GM19238 (cell line): ENCODE measurements around the gene RRP1B.
A peak's percentile ranks its signal among the peaks of the same experiment; 100 is the strongest.

Source experiments
- DNase-seq: peaks from one replicate; pipeline ENCODE4 v3.0.0; 2011; ENCODE audit warnings: low spot score; ENCODE audit not compliant: insufficient read length

RRP1B gene

GRCh38 chr21:43723648-43724047, 64.3 kb downstream of the RRP1B start:
- DNase-seq: no peak

GRCh38 chr21:43726686-43727518, 67.5 kb downstream of the RRP1B start:
- no peak for DNase-seq

GRCh38 chr21:43727519-43728153, 68.3 kb downstream of the RRP1B start:
- no peak for DNase-seq

- DNase-seq: no peak
Observed at GRCh38 chr21:43728154-43728466, 68.8 kb downstream of the RRP1B start.

GRCh38 chr21:43728467-43729390, 69.4 kb downstream of the RRP1B start:
- peak; percentile 83 for DNase-seq

- no peak for DNase-seq
Observed at GRCh38 chr21:43731476-43731875, 72.1 kb downstream of the RRP1B start.

- no peak for DNase-seq
Observed at GRCh38 chr21:43731891-43732711, 72.7 kb downstream of the RRP1B start.

GRCh38 chr21:43733060-43733459, 73.7 kb downstream of the RRP1B start:
- no peak for DNase-seq

- no peak for DNase-seq
Observed at GRCh38 chr21:43733529-43734071, 74.2 kb downstream of the RRP1B start.

- DNase-seq: no peak
Observed at GRCh38 chr21:43734131-43734927, 75.0 kb downstream of the RRP1B start.

- DNase-seq: no peak
Observed at GRCh38 chr21:43734928-43735229, 75.5 kb downstream of the RRP1B start.

GRCh38 chr21:43735236-43736091, 76.1 kb downstream of the RRP1B start:
- no peak for DNase-seq

GRCh38 chr21:43736224-43736883, 77.0 kb downstream of the RRP1B start:
- no peak for DNase-seq

- DNase-seq: no peak
Observed at GRCh38 chr21:43737158-43737950, 78.0 kb downstream of the RRP1B start.

GRCh38 chr21:43739621-43740435, 80.5 kb downstream of the RRP1B start:
- DNase-seq: no peak

- no peak for DNase-seq
Observed at GRCh38 chr21:43740497-43741156, 81.3 kb downstream of the RRP1B start.
